Activated T-cell treated with anti-CD3 and anti-CD28 coated beads, Interleukin-2, amount 50 U/mL, for 24 hours (primary cell): ENCODE data around the gene PKD1.
"Not testable (repeated sequence)": the region's sequence is repeated elsewhere in the genome, so short reads cannot be mapped to it uniquely, and the experiment has no call there.

Source experiments
- DNase-seq: peaks from one replicate; pipeline ENCODE4 v3.0.0-alpha.2; 2020
- H3K27ac Mint-ChIP-seq: 2 replicates; pipeline ENCODE4 v1.8.0; 2020; ENCODE audit warnings: mild to moderate bottlenecking, mixed read lengths
- H3K27me3 Mint-ChIP-seq: 2 replicates; pipeline ENCODE4 v1.8.0; 2020; ENCODE audit warnings: mixed read lengths
- H3K36me3 Mint-ChIP-seq: 2 replicates; pipeline ENCODE4 v1.8.0; 2020; ENCODE audit warnings: low read depth, mixed read lengths
- H3K4me1 Mint-ChIP-seq: 2 replicates; pipeline ENCODE4 v1.8.0; 2020; ENCODE audit warnings: low read depth, mixed read lengths
- H3K4me3 Mint-ChIP-seq: 2 replicates; pipeline ENCODE4 v1.8.0; 2020; ENCODE audit warnings: mild to moderate bottlenecking, moderate library complexity, mixed read lengths
- H3K9me3 Mint-ChIP-seq: 2 replicates; pipeline ENCODE4 v1.8.0; 2020; ENCODE audit warnings: mixed read lengths

PKD1 gene

GRCh38 chr16:2126928-2127556 is 8.7 kb downstream of the PKD1 start:
- not testable (repeated sequence) for H3K4me3 Mint-ChIP-seq
- H3K27ac Mint-ChIP-seq: peak overlapping the region; percentile 37

GRCh38 chr16:2126161-2126743 is 9.4 kb downstream of the PKD1 start:
- H3K27me3 Mint-ChIP-seq, H3K4me3 Mint-ChIP-seq, DNase-seq, H3K36me3 Mint-ChIP-seq, H3K27ac Mint-ChIP-seq, H3K9me3 Mint-ChIP-seq: not testable (repeated sequence)
- H3K4me1 Mint-ChIP-seq: peaks cover 28% of the 10 kb centered on the region

More at GRCh38 chr16:2126928-2127556, 8.7 kb downstream of the PKD1 start:
- H3K27me3 Mint-ChIP-seq, H3K9me3 Mint-ChIP-seq, DNase-seq, H3K36me3 Mint-ChIP-seq: not testable (repeated sequence)
- peaks cover 27% of the 10 kb centered on the region for H3K4me1 Mint-ChIP-seq

DNA sequence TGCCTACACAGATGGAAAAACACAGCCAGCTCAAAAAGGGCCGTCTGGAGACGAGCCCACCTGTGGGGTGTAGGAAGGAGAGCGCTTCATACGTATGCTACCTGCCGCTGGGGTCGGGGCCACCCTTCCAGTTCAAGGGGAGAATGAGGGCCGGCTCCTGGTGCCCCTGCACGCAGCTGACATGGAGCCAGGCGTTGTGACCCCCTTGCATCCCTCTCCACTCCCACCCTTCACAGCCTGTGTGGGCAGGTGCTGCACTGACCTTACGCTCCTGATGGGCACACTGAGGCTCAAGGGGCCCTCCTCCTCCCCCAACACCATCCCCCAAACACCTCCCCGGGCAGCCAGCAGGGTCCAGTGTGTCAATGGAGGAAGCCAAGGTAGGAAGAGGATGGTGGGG is 10.1 kb downstream of the PKD1 start:
- H3K4me1 Mint-ChIP-seq: peaks cover 26% of the 10 kb centered on the region
- not testable (repeated sequence) for H3K36me3 Mint-ChIP-seq, H3K27me3 Mint-ChIP-seq, H3K4me3 Mint-ChIP-seq, H3K27ac Mint-ChIP-seq, H3K9me3 Mint-ChIP-seq, DNase-seq

DNA sequence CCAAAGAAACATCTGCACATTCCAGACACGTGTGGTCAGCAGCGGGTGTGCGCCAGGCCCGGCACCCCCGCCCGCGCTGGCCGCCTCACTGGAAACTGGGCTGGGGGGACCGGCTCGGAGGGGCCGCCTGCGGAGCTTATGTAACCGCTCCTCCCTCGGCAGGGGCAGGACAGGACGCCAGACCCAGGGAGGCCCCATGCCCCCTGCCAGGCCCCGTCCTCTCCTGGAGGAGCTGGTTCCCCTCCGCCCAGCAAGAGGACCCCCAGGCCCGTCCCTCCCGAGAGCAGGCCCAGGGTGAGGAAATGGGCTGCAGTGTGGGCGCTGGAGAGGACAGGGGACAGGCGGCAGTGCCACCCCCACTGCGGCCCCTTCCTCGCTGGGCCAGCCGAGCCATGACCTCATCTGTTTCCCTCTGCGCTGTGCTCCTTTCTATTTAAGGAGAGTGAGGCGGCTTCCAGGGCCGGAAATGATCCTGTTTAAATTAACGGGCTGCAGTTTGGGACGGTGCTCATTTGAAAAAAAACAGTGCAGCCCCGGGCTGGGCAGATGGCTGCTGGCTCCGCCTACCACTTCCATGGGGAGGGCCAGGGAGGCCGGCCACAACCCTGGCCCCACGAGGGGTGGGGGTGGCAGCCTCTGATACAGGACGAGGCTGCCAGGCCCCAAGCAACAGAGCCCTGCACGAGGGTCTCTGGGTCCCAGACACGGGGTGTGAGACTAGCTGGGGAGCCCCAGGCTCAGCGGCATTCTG is 10.8 kb downstream of the PKD1 start:
- H3K27ac Mint-ChIP-seq, H3K27me3 Mint-ChIP-seq, H3K36me3 Mint-ChIP-seq, DNase-seq, H3K9me3 Mint-ChIP-seq, H3K4me3 Mint-ChIP-seq: not testable (repeated sequence)
- H3K4me1 Mint-ChIP-seq: peaks cover 29% of the 10 kb centered on the region

DNA sequence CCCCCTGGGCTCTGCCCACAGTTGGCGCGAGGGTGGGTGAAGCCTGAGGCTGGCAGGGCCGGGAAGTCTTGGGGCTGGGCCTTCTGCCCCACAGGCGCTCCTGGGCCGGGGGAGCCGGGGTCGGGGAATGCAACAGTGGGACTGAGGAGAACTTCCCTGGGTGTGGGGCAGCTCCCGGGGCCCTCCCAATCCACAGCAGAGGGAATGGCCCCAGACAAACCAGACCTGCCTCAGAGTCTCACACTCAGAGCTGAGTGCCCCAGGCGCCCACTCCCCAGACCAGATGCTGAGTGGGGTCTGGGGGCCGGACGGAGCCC is 11.4 kb downstream of the PKD1 start:
- not testable (repeated sequence) for H3K9me3 Mint-ChIP-seq, DNase-seq, H3K27me3 Mint-ChIP-seq, H3K4me3 Mint-ChIP-seq, H3K36me3 Mint-ChIP-seq, H3K27ac Mint-ChIP-seq
- H3K4me1 Mint-ChIP-seq: peaks cover 29% of the 10 kb centered on the region

- H3K27ac Mint-ChIP-seq, H3K9me3 Mint-ChIP-seq, H3K27me3 Mint-ChIP-seq, H3K4me3 Mint-ChIP-seq, DNase-seq, H3K36me3 Mint-ChIP-seq: not testable (repeated sequence)
- peaks cover 29% of the 10 kb centered on the region for H3K4me1 Mint-ChIP-seq
Observed at GRCh38 chr16:2123706-2124376, 11.9 kb downstream of the PKD1 start.

GRCh38 chr16:2122934-2123683 is 12.6 kb downstream of the PKD1 start:
- H3K27ac Mint-ChIP-seq, H3K36me3 Mint-ChIP-seq, DNase-seq, H3K9me3 Mint-ChIP-seq, H3K4me3 Mint-ChIP-seq, H3K27me3 Mint-ChIP-seq: not testable (repeated sequence)
- H3K4me1 Mint-ChIP-seq: peaks cover 24% of the 10 kb centered on the region

- DNase-seq: no peak
- no peaks in the 10 kb centered on the region for H3K27me3 Mint-ChIP-seq
- no peaks in the 10 kb centered on the region for H3K9me3 Mint-ChIP-seq
- no peaks in the 10 kb centered on the region for H3K36me3 Mint-ChIP-seq
- peaks cover 24% of the 10 kb centered on the region for H3K4me1 Mint-ChIP-seq
- no peak overlapping the region for H3K4me3 Mint-ChIP-seq
- H3K27ac Mint-ChIP-seq: no peak overlapping the region
Observed at GRCh38 chr16:2122429-2122828, 13.3 kb downstream of the PKD1 start.

DNA sequence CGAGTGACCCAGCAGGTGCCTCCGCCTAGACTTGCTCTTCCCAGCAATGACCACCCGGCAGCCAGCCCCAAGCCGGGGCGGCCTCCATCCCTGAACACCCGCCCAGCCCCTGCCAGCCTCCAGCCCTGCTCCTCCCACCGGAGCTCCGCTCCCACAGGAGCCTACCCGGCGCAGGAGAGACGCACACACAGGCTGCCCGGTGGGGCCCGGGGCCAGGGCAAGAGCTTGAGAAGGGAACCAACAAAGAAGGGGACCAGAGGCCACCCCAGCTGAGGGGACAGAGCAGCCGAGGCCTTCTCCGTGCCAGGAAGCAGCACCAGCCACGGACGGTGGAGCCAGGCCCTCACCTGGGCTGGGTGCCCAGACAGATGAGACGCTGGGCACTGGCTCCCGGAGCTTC is 13.8 kb downstream of the PKD1 start:
- Mint-ChIP-seq H3K4me3 (no peak overlapping the region), H3K27me3 (no peaks in the 10 kb centered on the region), H3K36me3 (no peaks in the 10 kb centered on the region), H3K27ac (no peak overlapping the region), H3K4me1 (peaks cover 19% of the 10 kb centered on the region), H3K9me3 (no peaks in the 10 kb centered on the region)
- DNase-seq: no peak

DNA sequence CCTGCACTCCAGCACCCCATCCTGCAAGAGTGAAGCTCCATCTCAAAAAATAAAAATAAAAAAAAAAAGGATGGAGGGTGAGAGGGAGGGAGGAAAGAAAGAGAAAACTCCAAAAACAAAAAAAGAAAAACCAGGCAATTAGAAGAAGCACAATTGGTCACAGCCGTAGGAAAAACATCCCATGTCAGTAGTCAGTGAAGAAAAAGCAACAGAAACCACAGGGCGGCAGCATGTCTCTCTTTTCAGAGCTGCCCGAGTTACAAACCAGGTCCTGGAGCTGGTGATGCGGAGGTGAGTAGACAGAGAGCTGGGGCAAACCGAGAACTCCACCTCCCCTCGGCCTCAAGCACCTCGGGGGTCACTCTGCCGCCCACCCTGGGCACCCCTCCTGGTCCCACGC is 14.4 kb downstream of the PKD1 start:
- peak overlapping the region; percentile 66 for H3K27ac Mint-ChIP-seq
- not testable (repeated sequence) for H3K9me3 Mint-ChIP-seq, DNase-seq, H3K4me3 Mint-ChIP-seq, H3K27me3 Mint-ChIP-seq, H3K36me3 Mint-ChIP-seq
- H3K4me1 Mint-ChIP-seq: peaks cover 16% of the 10 kb centered on the region

DNA sequence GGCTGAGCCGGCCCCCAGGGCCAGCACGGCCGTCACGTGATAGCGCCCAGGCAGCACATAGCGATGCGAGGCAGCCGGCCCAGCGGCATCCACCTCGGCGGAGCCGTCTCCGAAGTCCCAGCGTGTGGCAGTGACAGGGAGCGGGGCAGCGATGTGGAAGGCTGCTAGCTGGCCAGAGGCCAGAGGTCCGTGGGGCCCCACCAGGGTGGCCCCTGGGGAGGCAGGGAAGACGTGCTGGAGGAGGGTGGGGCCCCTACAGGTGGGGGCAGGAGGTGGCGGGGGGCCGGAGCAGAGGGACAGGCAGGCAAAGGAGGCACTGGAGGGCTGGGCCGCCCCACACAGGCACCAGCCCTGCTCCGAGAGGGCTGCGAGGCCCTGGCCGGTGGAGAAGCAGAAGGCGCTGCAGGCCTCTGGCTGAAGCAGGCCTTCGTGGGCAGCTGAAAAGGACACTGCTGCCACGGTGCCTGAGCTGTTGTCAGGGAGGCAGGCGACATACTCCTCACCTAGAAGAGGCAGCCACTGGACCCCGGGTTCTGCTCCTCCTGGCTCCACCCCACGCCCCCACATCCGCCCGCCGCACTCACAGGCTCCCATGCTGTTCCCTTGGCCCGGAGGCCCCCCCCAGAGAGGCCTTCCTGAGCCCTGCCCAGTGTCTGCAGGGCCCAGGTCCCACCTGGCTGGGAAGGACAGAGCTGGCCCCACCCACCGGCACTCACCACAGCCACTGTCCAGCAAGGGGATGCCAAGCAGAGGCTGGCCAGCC is 17.6 kb downstream of the PKD1 start:
- H3K36me3 Mint-ChIP-seq, H3K4me3 Mint-ChIP-seq, H3K27me3 Mint-ChIP-seq, H3K4me1 Mint-ChIP-seq, DNase-seq, H3K9me3 Mint-ChIP-seq, H3K27ac Mint-ChIP-seq: not testable (repeated sequence)

DNA sequence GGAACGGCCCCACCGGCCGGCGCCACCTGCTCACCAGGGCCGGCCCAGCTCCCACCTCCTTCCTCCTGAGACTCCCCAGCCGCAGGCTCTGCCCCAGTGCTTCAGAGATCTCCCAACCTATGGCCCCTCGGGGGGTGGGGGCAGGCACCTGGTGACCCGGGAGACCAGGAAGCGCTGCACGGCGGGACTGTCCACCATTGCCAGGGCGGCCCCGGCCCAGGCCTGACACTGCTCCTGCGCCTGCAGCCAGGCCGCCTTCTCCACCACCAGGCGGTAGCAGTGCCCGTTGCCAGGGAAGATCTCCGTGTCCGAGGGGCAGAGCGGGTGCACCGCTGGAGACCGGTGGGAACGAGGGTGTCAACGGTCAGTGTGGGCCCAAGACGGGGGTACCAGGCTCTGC is 18.4 kb downstream of the PKD1 start:
- not testable (repeated sequence) for H3K27ac Mint-ChIP-seq, DNase-seq, H3K4me3 Mint-ChIP-seq, H3K9me3 Mint-ChIP-seq, H3K27me3 Mint-ChIP-seq, H3K4me1 Mint-ChIP-seq
- peaks cover 12% of the 10 kb centered on the region for H3K36me3 Mint-ChIP-seq

DNA sequence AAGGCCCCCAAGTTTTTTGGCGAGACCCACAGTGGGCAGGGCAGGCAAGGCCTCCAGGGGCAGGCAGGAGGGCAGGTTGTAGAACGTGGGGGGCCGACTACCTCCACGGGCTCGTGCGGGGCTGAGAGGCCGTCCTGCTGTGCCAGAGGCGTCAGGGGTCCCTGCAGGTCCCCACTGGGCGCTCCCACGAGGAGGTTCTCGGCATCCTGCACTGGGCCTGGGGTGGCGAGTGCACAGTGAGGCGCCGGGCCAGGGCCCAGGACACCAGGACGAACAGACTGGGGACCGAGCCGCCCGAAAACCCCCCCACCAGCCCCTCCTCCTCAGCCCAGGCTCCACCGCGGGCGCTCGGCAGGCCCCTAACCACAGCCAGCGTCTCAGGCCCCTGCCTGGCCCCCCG is 19.3 kb downstream of the PKD1 start:
- H3K27ac Mint-ChIP-seq, H3K27me3 Mint-ChIP-seq, H3K4me1 Mint-ChIP-seq, DNase-seq, H3K4me3 Mint-ChIP-seq, H3K9me3 Mint-ChIP-seq: not testable (repeated sequence)
- H3K36me3 Mint-ChIP-seq: peaks cover 12% of the 10 kb centered on the region

DNA sequence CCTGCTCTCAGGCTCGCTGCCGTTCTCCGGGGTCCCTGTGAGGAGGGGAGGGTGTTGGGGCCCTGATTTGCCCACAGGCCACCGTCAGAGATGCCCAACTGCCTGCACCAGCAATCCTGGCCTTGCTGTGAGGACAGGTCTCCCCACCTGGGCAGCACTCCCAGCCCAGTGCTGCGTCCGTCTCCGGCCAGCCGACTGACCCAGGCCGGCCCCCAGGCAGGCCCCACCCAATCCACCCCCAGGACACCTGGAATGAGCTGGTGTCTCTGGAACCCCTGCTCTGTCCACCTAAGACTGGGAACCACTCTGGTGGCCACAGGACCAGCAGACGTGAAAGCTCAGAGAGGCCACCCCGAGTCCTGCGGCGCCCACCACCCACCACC is 20.1 kb downstream of the PKD1 start:
- no peak overlapping the region for H3K27ac Mint-ChIP-seq
- no peaks in the 10 kb centered on the region for H3K27me3 Mint-ChIP-seq
- no peaks in the 10 kb centered on the region for H3K9me3 Mint-ChIP-seq
- peaks cover 3% of the 10 kb centered on the region for H3K4me1 Mint-ChIP-seq
- DNase-seq: no peak
- peaks cover 17% of the 10 kb centered on the region for H3K36me3 Mint-ChIP-seq
- H3K4me3 Mint-ChIP-seq: no peak overlapping the region
